Measurements from ENCODE around the gene ANKRD18A.
"Not testable (repeated sequence)": the region's sequence is repeated elsewhere in the genome, so short reads cannot be mapped to it uniquely, and the experiment has no call there.

ANKRD18A gene

GRCh38 chr9:38622951-38623350 lies 2.6 kb upstream of the ANKRD18A start:
- no peak for DNase-seq

GRCh38 chr9:38622288-38622674 lies 1.9 kb upstream of the ANKRD18A start:
- DNase-seq: peak; percentile 21

- peak; percentile 59 for DNase-seq
Measured at GRCh38 chr9:38621434-38622287, 1.3 kb upstream of the ANKRD18A start.

- DNase-seq: peak; percentile 53
Measured at GRCh38 chr9:38619556-38620447, 594 bp downstream of the ANKRD18A start.

GRCh38 chr9:38598029-38598745 lies 22.2 kb downstream of the ANKRD18A start:
- DNase-seq: not testable (repeated sequence)

GRCh38 chr9:38595117-38595516 lies 25.3 kb downstream of the ANKRD18A start:
- DNase-seq: not testable (repeated sequence)

GRCh38 chr9:38591346-38592063 lies 28.9 kb downstream of the ANKRD18A start:
- DNase-seq: not testable (repeated sequence)

- DNase-seq: not testable (repeated sequence)
Measured at GRCh38 chr9:38583765-38584164, 36.6 kb downstream of the ANKRD18A start.

- DNase-seq: not testable (repeated sequence)
Measured at GRCh38 chr9:38580112-38580511, 40.3 kb downstream of the ANKRD18A start.

- DNase-seq: not testable (repeated sequence)
Measured at GRCh38 chr9:38576181-38576580, 44.2 kb downstream of the ANKRD18A start.

- not testable (repeated sequence) for DNase-seq
Measured at GRCh38 chr9:38566048-38566447, 54.3 kb downstream of the ANKRD18A start.

- DNase-seq: not testable (repeated sequence)
Measured at GRCh38 chr9:38565178-38565577, 55.2 kb downstream of the ANKRD18A start.

- not testable (repeated sequence) for DNase-seq
Measured at GRCh38 chr9:38563911-38564310, 56.5 kb downstream of the ANKRD18A start.

GRCh38 chr9:38561134-38561533 lies 59.3 kb downstream of the ANKRD18A start:
- not testable (repeated sequence) for DNase-seq

- not testable (repeated sequence) for DNase-seq
Measured at GRCh38 chr9:38559172-38559571, 61.2 kb downstream of the ANKRD18A start.

GRCh38 chr9:38557746-38558145 lies 62.6 kb downstream of the ANKRD18A start:
- not testable (repeated sequence) for DNase-seq

GRCh38 chr9:38554966-38555365 lies 65.4 kb downstream of the ANKRD18A start:
- not testable (repeated sequence) for DNase-seq

- not testable (repeated sequence) for DNase-seq
Measured at GRCh38 chr9:38553019-38553418, 67.4 kb downstream of the ANKRD18A start.

- peak; percentile 62 for DNase-seq
Measured at GRCh38 chr9:38546497-38547163, 73.8 kb downstream of the ANKRD18A start.

- not testable (repeated sequence) for DNase-seq
Measured at GRCh38 chr9:38540535-38540934, 79.9 kb downstream of the ANKRD18A start.

GRCh38 chr9:38529317-38529716 lies 91.1 kb downstream of the ANKRD18A start:
- DNase-seq: no peak
